Fibroblast of lung (primary cell): ENCODE results near the gene SERPINB3. TPM values are rescaled to one million over a fixed set of nuclear protein-coding genes. Genes with fewer than 3 reads are reported as not detected.

ENCODE experiments used
- DNase-seq, 2 donors: peaks; one replicate each; pipeline versions ENCODE4 v3.0.0 to v3.0.0-alpha.2; 2010; ENCODE audit warnings: low read depth in 2 of 2
- H2AFZ ChIP-seq: 2 replicates; pipeline ENCODE4 v1.5.1; 2012; ENCODE audit warnings: low read length, control low read depth, inconsistent platforms
- H3K27ac ChIP-seq: 2 replicates; pipeline ENCODE4 v1.5.1; 2011; ENCODE audit warnings: low read length, control low read depth; ENCODE audit not compliant: insufficient read depth
- H3K27me3 ChIP-seq: 2 replicates; pipeline ENCODE4 v1.5.1; 2011; ENCODE audit warnings: mild to moderate bottlenecking, low read length; ENCODE audit not compliant: control insufficient read depth, insufficient read depth
- H3K36me3 ChIP-seq: 2 replicates; pipeline ENCODE4 v1.5.1; 2011; ENCODE audit warnings: low read length; ENCODE audit not compliant: control insufficient read depth, insufficient read depth
- H3K4me1 ChIP-seq: 2 replicates; pipeline ENCODE4 v1.5.1; 2011; ENCODE audit warnings: low read length; ENCODE audit not compliant: control insufficient read depth, insufficient read depth; ENCODE audit errors: extremely low read depth
- H3K4me2 ChIP-seq: 2 replicates; pipeline ENCODE4 v1.5.1; 2011; ENCODE audit warnings: low read length, control low read depth; ENCODE audit not compliant: insufficient read depth; ENCODE audit errors: extremely low read depth
- H3K4me3 ChIP-seq, 4 experiments: fragments of 200-600 bp in 1 of 4; sonication (generic) in 1 of 4; replicated peaks in 1 of 4; 2 replicates each; pipeline ENCODE4 v1.5.1; 2011 to 2016; ENCODE audit warnings: low read length in 4 of 4, low read depth in 3 of 4, mild to moderate bottlenecking in 3 of 4, control low read depth in 2 of 4, inconsistent platforms in 1 of 4, mixed read lengths in 1 of 4; ENCODE audit not compliant: insufficient read depth in 1 of 4; ENCODE audit errors: control extremely low read depth in 1 of 4
- H3K79me2 ChIP-seq: 2 replicates; pipeline ENCODE4 v1.5.1; 2012; ENCODE audit warnings: mild to moderate bottlenecking, low read length, inconsistent platforms; ENCODE audit not compliant: control insufficient read depth, insufficient read depth
- H3K9ac ChIP-seq: 2 replicates; pipeline ENCODE4 v1.5.1; 2011; ENCODE audit warnings: mild to moderate bottlenecking, low read length, control low read depth; ENCODE audit not compliant: insufficient read depth
- H3K9me3 ChIP-seq: 2 replicates; pipeline ENCODE4 v1.5.1; 2012; ENCODE audit warnings: low read depth, low read length; ENCODE audit not compliant: control insufficient read depth, insufficient read depth
- H4K20me1 ChIP-seq: 2 replicates; pipeline ENCODE4 v1.5.1; 2011; ENCODE audit warnings: low read length; ENCODE audit not compliant: control insufficient read depth, insufficient read depth; ENCODE audit errors: extremely low read depth
- CTCF ChIP-seq, 2 donors: IDR thresholded peaks in 1 of 2; conservative IDR thresholded peaks in 1 of 2; 1 replicate in 1 of 2; 2 replicates in 1 of 2; pipeline ENCODE4 v1.5.1; 2011 to 2012; ENCODE audit warnings: low read length in 2 of 2, control low read depth in 1 of 2, inconsistent platforms in 1 of 2, low read depth in 1 of 2, mild to moderate bottlenecking in 1 of 2
- EZH2 ChIP-seq: IDR thresholded peaks from 2 replicates; pipeline ENCODE4 v1.5.1; 2012; ENCODE audit warnings: low read length, control low read depth, mild to moderate bottlenecking; ENCODE audit errors: missing control alignments
- polyA plus RNA-seq, 2 donors: library from polyadenylated mRNA; depleted of rRNA in 1 of 2; stranded (reverse) in 1 of 2; unstranded in 1 of 2; fragments of >200 nt; gene quantifications; 2 replicates each; pipeline ENCODE4 v1.2.1, GENCODE V29; 2011 to 2012; ENCODE audit warnings: missing spikeins in 1 of 2
- total RNA-seq: library from RNA; depleted of rRNA; stranded (reverse); fragments of >200 nt; gene quantifications from 2 replicates; pipeline ENCODE4 v1.2.1, GENCODE V29; 2014

SERPINB3 gene
- total and polyA plus RNA-seq, 2 donors (not counting 1 experiment from before 2014, with no cell fraction given), result not detected

- Histone ChIP-seq H4K20me1 (no peaks in the 10 kb centered on the region), H3K27me3 (no peaks in the 10 kb centered on the region), H3K27ac (no peak overlapping the region), H2AFZ (no peak overlapping the region), H3K9me3 (no peaks in the 10 kb centered on the region), H3K4me1 (no peaks in the 10 kb centered on the region), H3K36me3 (no peaks in the 10 kb centered on the region), H3K9ac (no peak overlapping the region), H3K4me2 (no peak overlapping the region), H3K4me3 (no peak overlapping the region), H3K79me2 (no peaks in the 10 kb centered on the region)
- no peak for DNase-seq
- TF ChIP-seq CTCF (conservative IDR thresholded peaks at IDR 0.05 in 1 of 2, IDR thresholded peaks at IDR 0.05 in 1 of 2; ENCODE audit: low read depth in 1 of 2, low read length in 2 of 2) (no peak), EZH2 (no peak)
Observed at GRCh38 chr18:63705401-63705800, 43.7 kb upstream of the SERPINB3 start.

GRCh38 chr18:63702660-63703059, 41.0 kb upstream of the SERPINB3 start, which contains the start of gene SERPINB11:
SERPINB11 (plus strand) TSS chr18:63702960; CDS start chr18:63710194, 7,234 bp downstream.
- Histone ChIP-seq H3K9ac (no peak within 1 kb of the TSS), H3K27ac (no peak within 1 kb of the TSS), H4K20me1 (no peaks in the 10 kb centered on the region), H3K4me1 (no peaks in the 10 kb centered on the region), H3K36me3 (no peaks in the 10 kb centered on the region), H2AFZ (no peak within 1 kb of the TSS), H3K9me3 (no peaks in the 10 kb centered on the region), H3K4me2 (no peak within 1 kb of the TSS), H3K27me3 (no peaks in the 10 kb centered on the region), H3K4me3 (no peak within 1 kb of the TSS), H3K79me2 (no peaks in the 10 kb centered on the region)
- TF ChIP-seq EZH2 (no peak), CTCF (conservative IDR thresholded peaks at IDR 0.05 in 1 of 2, IDR thresholded peaks at IDR 0.05 in 1 of 2; ENCODE audit: low read depth in 1 of 2, low read length in 2 of 2) (no peak)
- DNase-seq, result no peak

- Histone ChIP-seq H3K27ac (no peak overlapping the region), H3K4me1 (no peaks in the 10 kb centered on the region), H4K20me1 (no peaks in the 10 kb centered on the region), H3K4me3 (no peak overlapping the region), H2AFZ (no peak overlapping the region), H3K79me2 (no peaks in the 10 kb centered on the region), H3K9ac (no peak overlapping the region), H3K4me2 (no peak overlapping the region), H3K36me3 (no peaks in the 10 kb centered on the region), H3K27me3 (no peaks in the 10 kb centered on the region), H3K9me3 (no peaks in the 10 kb centered on the region)
- no peak for TF ChIP-seq CTCF (conservative IDR thresholded peaks at IDR 0.05 in 1 of 2, IDR thresholded peaks at IDR 0.05 in 1 of 2; ENCODE audit: low read depth in 1 of 2, low read length in 2 of 2)
- no peak for TF ChIP-seq EZH2
- peak in 1 of 2 donors; percentile 16 for DNase-seq
Observed at GRCh38 chr18:63701952-63702351, 40.3 kb upstream of the SERPINB3 start.
